GM21529 (cell line): ENCODE data around the gene SHLD1.
"Not testable (repeated sequence)": the region's sequence is repeated elsewhere in the genome, so short reads cannot be mapped to it uniquely, and the experiment has no call there.

Experiments
- ATAC-seq: cut with Tn5 transposase; IDR thresholded peaks from one replicate; pipeline ENCODE4 v1.9.1; 2021; ENCODE audit not compliant: unreplicated experiment

SHLD1 gene

GRCh38 chr20:5779071-5779900, 29.1 kb downstream of the SHLD1 start:
- no peak for ATAC-seq

- ATAC-seq: peak; percentile 49
These were observed 30.6 kb downstream of the SHLD1 start for GRCh38 chr20:5780846-5781217.

DNA sequence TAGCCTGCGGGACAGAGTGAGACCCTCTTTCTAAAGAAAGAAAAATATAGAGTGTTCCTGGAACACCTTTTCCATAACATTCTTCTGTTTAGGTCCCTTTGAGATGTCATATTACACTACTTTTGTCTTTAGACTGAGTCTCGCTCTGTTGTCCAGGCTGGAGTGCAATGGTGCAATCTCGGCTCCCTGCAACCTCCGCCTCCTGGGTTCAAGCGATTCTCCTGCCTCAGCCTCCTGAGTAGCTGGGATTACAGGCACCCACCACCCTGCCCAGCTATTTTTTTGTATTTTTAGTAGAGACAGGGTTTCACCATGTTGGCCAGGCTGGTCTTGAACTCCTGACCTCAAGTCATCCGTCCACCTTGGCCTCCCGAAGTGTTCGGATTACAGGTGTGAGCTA, 31.2 kb downstream of the SHLD1 start:
- ATAC-seq: not testable (repeated sequence)

GRCh38 chr20:5781798-5782750, 31.9 kb downstream of the SHLD1 start:
- no peak for ATAC-seq

GRCh38 chr20:5784735-5785134, 34.5 kb downstream of the SHLD1 start:
- no peak for ATAC-seq

DNA sequence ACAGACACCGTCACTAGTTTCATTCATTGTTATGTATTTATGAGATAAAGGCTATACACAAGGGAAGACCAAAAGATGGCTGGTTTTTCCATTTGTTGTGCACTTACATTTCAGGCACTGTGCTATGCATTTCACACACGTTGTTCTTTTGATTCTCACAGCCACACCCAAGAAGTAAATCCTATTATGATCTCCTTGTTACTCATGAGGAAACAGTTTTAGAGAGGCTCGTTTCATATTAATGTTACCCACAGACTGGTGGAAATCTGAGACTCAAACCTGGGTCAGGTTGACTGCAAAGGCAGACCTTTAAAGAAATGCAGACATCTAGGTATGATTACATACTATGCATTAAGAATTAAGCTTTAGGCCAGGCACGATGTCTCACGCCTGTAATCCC, 34.9 kb downstream of the SHLD1 start:
- ATAC-seq: no peak

DNA sequence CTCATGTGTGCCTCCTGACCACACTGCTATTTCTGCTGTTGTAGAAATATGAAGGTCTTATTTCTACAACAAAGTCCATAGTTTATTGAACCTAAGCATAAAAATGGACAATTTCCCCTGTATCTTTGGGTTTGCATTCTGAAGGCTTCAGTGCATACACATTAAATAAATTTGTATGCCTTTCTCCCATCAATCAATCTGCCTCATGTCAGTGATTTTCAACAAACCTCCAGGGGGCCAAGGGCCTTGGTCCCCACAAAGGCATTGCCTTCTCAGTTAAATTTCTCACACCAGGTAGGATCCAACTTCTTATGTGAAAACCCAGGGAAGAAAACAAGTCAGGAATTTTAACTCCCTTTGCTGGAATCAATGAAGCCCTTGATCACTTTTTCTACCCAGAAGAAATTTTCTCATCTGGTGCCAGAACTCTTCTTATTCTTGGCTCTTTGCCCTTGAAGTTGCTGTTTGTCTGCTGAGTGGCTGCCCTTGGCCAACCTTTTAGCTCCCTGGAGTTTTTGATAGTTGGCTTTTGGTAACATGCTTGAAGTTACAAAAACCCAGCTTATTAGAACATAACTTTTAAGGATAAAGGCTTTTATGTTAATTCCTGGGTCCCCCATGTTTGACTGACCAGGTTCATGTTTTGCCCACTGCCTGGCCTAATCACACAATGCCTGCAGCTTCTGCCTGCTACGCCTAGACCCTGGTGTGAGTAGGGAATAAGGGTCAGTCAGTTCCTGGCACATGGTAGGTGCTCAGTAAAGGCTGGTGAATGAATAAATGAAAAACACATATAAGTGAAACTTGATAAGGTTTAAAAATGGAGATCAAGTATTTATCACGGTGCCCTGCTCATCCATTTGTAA, 37.0 kb downstream of the SHLD1 start:
- no peak for ATAC-seq

- no peak for ATAC-seq
These were observed 37.6 kb downstream of the SHLD1 start for GRCh38 chr20:5787796-5788165.

GRCh38 chr20:5788385-5788895, 38.2 kb downstream of the SHLD1 start:
- ATAC-seq: peak; percentile 86

GRCh38 chr20:5789827-5790226, 39.6 kb downstream of the SHLD1 start:
- ATAC-seq: no peak

DNA sequence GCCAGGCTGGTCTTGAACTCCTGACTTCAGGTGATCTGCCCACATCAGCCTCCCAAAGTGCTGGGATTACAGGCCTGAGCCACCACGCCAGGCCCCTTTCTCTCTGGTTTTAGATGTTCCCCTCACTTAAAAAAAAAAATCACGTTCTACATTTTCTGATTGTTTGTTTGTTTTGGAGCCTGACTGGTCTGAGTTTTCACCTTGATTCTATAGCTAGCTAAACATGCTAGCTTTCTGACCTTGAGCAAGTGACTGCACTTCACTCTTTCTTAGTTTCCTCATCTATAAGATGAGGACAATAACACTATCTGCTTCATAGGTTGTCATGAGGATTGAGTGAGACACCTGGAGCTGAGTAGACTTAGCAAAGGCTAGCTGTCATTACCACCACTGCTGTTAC, 43.7 kb downstream of the SHLD1 start:
- ATAC-seq: no peak

GRCh38 chr20:5796331-5797040, 46.3 kb downstream of the SHLD1 start:
- ATAC-seq: no peak

DNA sequence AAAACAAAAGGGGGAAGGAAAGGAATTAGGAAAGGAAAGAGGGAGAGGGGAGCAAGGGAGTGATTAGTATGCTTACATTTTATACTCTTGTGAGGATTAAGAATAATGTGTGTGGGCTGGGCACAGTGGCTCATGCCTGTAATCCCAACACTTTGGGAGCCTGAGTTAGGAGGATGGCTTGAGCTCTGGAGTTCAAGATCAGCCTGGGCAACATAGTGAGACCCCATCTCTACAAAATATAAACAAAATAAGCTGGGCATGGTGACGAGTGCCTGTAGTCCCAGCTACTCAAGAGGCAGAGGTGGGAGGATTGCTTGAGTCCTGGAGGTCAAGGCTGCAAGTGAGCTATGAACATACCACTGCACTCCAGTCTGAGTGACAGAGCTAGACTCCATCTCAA, 47.0 kb downstream of the SHLD1 start:
- no peak for ATAC-seq

DNA sequence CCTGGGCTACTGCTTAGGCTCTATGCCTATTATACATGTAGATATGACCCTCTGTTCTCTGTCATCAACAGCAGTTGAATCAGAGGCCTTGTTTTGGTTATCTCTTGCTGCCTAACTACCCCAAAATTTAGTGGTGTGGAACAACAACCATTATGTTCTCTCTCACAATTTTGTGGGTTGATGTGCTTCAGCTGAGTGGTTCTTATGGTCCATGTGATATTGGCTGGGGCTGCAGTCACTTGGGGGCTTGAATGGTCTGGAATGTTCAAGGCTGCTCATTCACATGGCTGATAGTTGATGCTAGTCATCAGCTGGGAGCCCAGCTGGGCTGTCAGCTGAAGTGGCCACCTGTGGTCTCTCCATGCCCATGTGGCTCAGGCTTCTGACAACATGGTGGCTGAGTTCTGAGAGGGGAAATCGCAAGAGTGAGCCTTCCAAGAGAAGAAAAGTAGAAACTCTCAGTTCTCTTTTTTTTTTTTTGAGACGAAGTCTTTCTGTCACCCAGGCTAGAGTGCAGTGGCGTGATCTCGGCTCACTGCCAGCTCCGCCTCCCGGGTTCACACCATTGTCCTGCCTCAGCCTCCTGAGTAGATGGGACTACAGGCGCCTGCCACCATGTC, 47.8 kb downstream of the SHLD1 start:
- peak; percentile 96 for ATAC-seq

GRCh38 chr20:5803754-5804303, 53.6 kb downstream of the SHLD1 start:
- ATAC-seq: not testable (repeated sequence)

GRCh38 chr20:5806457-5807263, 56.5 kb downstream of the SHLD1 start:
- ATAC-seq: no peak

DNA sequence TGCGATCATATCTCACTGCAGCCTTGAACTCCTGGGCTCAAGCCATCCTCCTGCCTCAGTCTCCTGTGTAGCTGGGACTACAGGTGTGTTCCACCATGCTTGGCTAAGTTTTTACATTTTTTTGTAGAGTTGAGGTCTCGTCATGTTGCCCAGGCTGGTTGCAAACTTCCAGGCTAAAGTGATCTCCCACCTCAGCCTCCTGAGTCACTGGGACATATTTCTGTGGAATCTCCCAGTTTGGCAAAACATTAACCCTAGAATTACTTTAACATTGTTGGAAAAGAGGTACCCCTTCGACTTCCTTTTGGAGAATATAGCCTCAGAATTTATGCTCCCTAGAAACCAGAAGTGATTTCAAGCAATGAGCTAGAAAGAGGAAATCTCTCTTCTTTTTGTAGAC, 57.2 kb downstream of the SHLD1 start:
- no peak for ATAC-seq

- no peak for ATAC-seq
These were observed 58.7 kb downstream of the SHLD1 start for GRCh38 chr20:5808901-5809300.

- ATAC-seq: no peak
These were observed 59.3 kb downstream of the SHLD1 start for GRCh38 chr20:5809495-5809894.
